ENCODE measurements around the gene NCOA3.

NCOA3 gene

GRCh38 chr20:47535994-47536393 lies 34.3 kb downstream of the NCOA3 start:
- H3K36me3 ChIP-seq = no peaks in the 10 kb centered on the region
- H3K27me3 ChIP-seq = no peaks in the 10 kb centered on the region
- no peak for DNase-seq
- TF ChIP-seq, protein P1, sequence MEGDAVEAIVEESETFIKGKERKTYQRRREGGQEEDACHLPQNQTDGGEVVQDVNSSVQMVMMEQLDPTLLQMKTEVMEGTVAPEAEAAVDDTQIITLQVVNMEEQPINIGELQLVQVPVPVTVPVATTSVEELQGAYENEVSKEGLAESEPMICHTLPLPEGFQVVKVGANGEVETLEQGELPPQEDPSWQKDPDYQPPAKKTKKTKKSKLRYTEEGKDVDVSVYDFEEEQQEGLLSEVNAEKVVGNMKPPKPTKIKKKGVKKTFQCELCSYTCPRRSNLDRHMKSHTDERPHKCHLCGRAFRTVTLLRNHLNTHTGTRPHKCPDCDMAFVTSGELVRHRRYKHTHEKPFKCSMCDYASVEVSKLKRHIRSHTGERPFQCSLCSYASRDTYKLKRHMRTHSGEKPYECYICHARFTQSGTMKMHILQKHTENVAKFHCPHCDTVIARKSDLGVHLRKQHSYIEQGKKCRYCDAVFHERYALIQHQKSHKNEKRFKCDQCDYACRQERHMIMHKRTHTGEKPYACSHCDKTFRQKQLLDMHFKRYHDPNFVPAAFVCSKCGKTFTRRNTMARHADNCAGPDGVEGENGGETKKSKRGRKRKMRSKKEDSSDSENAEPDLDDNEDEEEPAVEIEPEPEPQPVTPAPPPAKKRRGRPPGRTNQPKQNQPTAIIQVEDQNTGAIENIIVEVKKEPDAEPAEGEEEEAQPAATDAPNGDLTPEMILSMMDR (IDR thresholded peaks at IDR 0.05; ENCODE audit: low read depth, low read length) = no peak
- no peaks in the 10 kb centered on the region for H3K9me3 ChIP-seq
- H3K4me3 ChIP-seq (ENCODE audit: low read depth, low read length) = no peak overlapping the region
- no peaks in the 10 kb centered on the region for H3K4me1 ChIP-seq

- H3K9me3 ChIP-seq = no peaks in the 10 kb centered on the region
- no peaks in the 10 kb centered on the region for H3K27me3 ChIP-seq
- H3K4me3 ChIP-seq (ENCODE audit: low read depth, low read length) = no peak overlapping the region
- DNase-seq = no peak
- TF ChIP-seq, protein P1 (IDR thresholded peaks at IDR 0.05; ENCODE audit: low read depth, low read length) = no peak
- H3K4me1 ChIP-seq = no peaks in the 10 kb centered on the region
- H3K36me3 ChIP-seq = no peaks in the 10 kb centered on the region
These were observed 39.0 kb downstream of the NCOA3 start for GRCh38 chr20:47540443-47541354.

DNA sequence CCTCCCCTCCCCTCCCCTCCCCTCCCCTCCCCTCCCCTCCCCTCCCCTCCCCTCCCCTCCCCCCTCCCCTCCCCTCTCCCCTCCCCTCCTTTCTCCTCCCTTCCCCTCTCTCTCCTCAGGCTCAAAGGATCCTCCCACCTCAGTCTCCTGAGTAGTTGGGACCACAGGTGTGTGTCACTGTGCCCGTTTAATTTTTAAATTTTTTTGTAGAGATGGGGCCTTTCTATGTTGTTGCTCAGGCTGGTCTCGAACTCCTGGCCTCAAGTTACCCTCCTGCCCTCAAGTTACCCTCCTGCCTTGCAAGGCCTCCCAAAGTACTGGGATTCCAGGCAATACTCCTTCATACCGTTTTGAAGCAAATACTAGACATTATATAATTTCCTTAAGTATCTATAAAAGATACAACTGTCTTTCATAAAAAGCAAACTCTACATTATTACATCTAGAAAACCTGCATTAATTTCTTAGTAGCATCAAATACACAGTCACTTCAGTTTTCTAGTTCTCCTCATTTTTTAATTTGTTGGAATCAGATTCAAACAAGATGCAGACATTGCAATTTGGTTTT lies 39.8 kb downstream of the NCOA3 start:
- TF ChIP-seq, protein P1 (IDR thresholded peaks at IDR 0.05; ENCODE audit: low read depth, low read length) = no peak
- H3K4me3 ChIP-seq (ENCODE audit: low read depth, low read length) = no peak overlapping the region
- no peaks in the 10 kb centered on the region for H3K9me3 ChIP-seq
- DNase-seq = no peak
- no peaks in the 10 kb centered on the region for H3K36me3 ChIP-seq
- H3K27me3 ChIP-seq = no peaks in the 10 kb centered on the region
- no peaks in the 10 kb centered on the region for H3K4me1 ChIP-seq

GRCh38 chr20:47543006-47543431 lies 41.3 kb downstream of the NCOA3 start:
- H3K36me3 ChIP-seq = no peaks in the 10 kb centered on the region
- H3K4me3 ChIP-seq (ENCODE audit: low read depth, low read length) = no peak overlapping the region
- no peaks in the 10 kb centered on the region for H3K4me1 ChIP-seq
- no peaks in the 10 kb centered on the region for H3K27me3 ChIP-seq
- TF ChIP-seq, protein P1 (IDR thresholded peaks at IDR 0.05; ENCODE audit: low read depth, low read length) = no peak
- no peak for DNase-seq
- no peaks in the 10 kb centered on the region for H3K9me3 ChIP-seq

GRCh38 chr20:47544240-47544639 lies 42.6 kb downstream of the NCOA3 start:
- Histone ChIP-seq H3K4me1 (no peaks in the 10 kb centered on the region), H3K36me3 (no peaks in the 10 kb centered on the region), H3K9me3 (no peaks in the 10 kb centered on the region), H3K4me3 (ENCODE audit: low read depth, low read length) (no peak overlapping the region), H3K27me3 (no peaks in the 10 kb centered on the region)
- DNase-seq = no peak
- TF ChIP-seq, protein P1 (IDR thresholded peaks at IDR 0.05; ENCODE audit: low read depth, low read length) = no peak

- DNase-seq = no peak
- Histone ChIP-seq H3K27me3 (no peaks in the 10 kb centered on the region), H3K4me3 (ENCODE audit: low read depth, low read length) (no peak overlapping the region), H3K36me3 (no peaks in the 10 kb centered on the region), H3K9me3 (no peaks in the 10 kb centered on the region), H3K4me1 (no peaks in the 10 kb centered on the region)
- TF ChIP-seq, protein P1 (IDR thresholded peaks at IDR 0.05; ENCODE audit: low read depth, low read length) = no peak
These were observed 43.2 kb downstream of the NCOA3 start for GRCh38 chr20:47544852-47545251.
